Uterus (tissue), 2 donors: ENCODE data around the gene KLHL34.

Experiments
- CTCF ChIP-seq, 4 experiments: fragments of 200-600 bp in 2 of 4; fragments of 450-650 bp in 2 of 4; sonication (generic) in 2 of 4; IDR thresholded peaks; one replicate each; pipeline ENCODE4 v1.5.1; 2016 to 2019; ENCODE audit warnings: antibody characterized with exemption in 4 of 4, mild to moderate bottlenecking in 2 of 4, moderate library complexity in 1 of 4
- POLR2A ChIP-seq, 2 donors: fragments of 450-650 bp; IDR thresholded peaks; one replicate each; pipeline ENCODE4 v1.6.1; 2016; ENCODE audit warnings: antibody characterized with exemption in 2 of 2, mild to moderate bottlenecking in 1 of 2, moderate library complexity in 1 of 2

DNA sequence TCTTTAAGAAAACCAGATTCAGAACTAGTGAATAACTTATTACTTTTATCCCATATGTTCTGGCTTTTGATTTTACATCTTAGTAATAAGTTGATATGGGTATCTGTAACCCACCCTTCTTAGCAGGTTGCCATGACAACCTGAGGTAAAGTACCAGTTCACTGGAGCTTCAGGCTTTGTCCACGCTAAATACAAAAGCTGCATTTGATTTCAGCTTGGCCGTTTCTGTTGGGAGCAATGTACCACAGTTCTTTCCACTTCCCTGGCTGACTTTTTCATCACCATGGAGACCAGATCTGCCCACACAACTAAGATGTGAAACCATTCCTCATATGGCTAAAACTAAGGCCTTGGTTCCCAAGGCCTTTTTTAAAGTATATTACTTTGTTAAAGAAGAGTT lies 26.1 kb downstream of the KLHL34 start:
- TF ChIP-seq POLR2A (IDR thresholded peaks at IDR 0.05) (no peak), CTCF (IDR thresholded peaks at IDR 0.05) (no peak)
